Measurements from ENCODE around the gene FANCI.
A peak's percentile ranks its signal among the peaks of the same experiment; 100 is the strongest.

The FANCI gene

DNA sequence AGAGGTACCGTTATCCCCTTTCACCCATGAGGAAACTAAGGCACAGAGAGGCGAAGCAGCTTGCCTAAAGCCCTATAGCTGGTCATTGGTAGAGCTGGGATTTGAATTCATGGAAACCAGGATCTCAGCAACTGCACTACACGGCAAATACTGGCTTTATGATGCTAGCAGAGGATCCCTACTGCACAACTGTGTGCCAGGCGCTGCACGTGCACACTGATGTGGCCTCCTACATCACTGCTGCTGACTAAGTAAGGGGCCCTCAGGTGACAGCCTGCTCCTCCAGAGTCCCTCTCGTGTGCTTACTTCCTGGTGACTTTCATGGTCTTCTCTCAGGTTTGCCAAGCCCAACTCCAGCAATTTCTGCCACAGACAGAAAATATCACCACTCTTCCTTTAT is 94.3 kb downstream of the FANCI start:
- peak overlapping the region; percentile 44; the same call in 1 of the 2 replicates for H2AFZ ChIP-seq (ENCODE audit: low read depth, low read length)
- peaks cover 16% of the 10 kb centered on the region for H3K79me2 ChIP-seq (ENCODE audit: insufficient read depth, low read length)
- ATAC-seq (ENCODE audit: insufficient read depth, low read depth) (no peak), DNase-seq (no peak)
- H3K27ac ChIP-seq (ENCODE audit: low read length), result peak overlapping the region; percentile 97
- H3K4me1 ChIP-seq (ENCODE audit: insufficient read depth, low read length), result peaks cover 47% of the 10 kb centered on the region
- no peaks in the 10 kb centered on the region for H3K27me3 ChIP-seq (ENCODE audit: insufficient read depth, low read length, poor library complexity)
- no peak overlapping the region for H3K4me3 ChIP-seq (ENCODE audit: low read depth in 1 of 2, low read length in 2 of 2)
- no peaks in the 10 kb centered on the region for H3K9me3 ChIP-seq (ENCODE audit: insufficient read depth, low read length, severe bottlenecking)
- TF ChIP-seq, protein P1, sequence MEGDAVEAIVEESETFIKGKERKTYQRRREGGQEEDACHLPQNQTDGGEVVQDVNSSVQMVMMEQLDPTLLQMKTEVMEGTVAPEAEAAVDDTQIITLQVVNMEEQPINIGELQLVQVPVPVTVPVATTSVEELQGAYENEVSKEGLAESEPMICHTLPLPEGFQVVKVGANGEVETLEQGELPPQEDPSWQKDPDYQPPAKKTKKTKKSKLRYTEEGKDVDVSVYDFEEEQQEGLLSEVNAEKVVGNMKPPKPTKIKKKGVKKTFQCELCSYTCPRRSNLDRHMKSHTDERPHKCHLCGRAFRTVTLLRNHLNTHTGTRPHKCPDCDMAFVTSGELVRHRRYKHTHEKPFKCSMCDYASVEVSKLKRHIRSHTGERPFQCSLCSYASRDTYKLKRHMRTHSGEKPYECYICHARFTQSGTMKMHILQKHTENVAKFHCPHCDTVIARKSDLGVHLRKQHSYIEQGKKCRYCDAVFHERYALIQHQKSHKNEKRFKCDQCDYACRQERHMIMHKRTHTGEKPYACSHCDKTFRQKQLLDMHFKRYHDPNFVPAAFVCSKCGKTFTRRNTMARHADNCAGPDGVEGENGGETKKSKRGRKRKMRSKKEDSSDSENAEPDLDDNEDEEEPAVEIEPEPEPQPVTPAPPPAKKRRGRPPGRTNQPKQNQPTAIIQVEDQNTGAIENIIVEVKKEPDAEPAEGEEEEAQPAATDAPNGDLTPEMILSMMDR (IDR thresholded peaks at IDR 0.05; ENCODE audit: borderline replicate concordance, extremely low read depth, low read length, poor library complexity, severe bottlenecking), result no peak
- TF ChIP-seq EZH2 (IDR thresholded peaks at IDR 0.05; ENCODE audit: borderline replicate concordance, low read depth, low read length, severe bottlenecking), result no peak
- H3K36me3 ChIP-seq (ENCODE audit: insufficient read depth, low read length), result peaks cover 12% of the 10 kb centered on the region
- peak overlapping the region; percentile 88; the same call in 1 of the 2 replicates for H3K9ac ChIP-seq (ENCODE audit: low read depth, low read length)
- no peak overlapping the region for H3K4me2 ChIP-seq (ENCODE audit: insufficient read depth, low read length)
- peaks cover 13% of the 10 kb centered on the region for H4K20me1 ChIP-seq (ENCODE audit: insufficient read depth, low read length)

DNA sequence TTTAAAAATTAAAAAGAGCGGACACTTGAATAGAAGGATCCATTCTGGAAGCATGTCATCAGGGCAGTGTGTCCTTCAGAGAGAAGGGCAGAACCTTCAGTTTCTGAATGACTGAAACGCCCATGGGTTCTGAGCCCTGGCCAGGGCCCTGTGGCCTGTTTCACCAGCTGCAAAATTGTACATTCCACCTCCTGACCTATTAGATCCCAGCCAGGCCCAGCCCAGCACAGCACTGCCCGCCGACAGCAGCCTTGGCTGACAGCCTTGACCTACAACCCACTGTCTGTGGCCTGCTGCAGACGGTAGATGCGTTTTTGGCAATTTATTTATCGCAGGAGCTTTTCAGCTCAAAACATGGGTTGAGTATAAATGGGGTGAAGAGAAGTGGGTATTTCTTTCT is 96.8 kb downstream of the FANCI start:
- H3K36me3 ChIP-seq (ENCODE audit: insufficient read depth, low read length), result no peaks in the 10 kb centered on the region
- H3K27me3 ChIP-seq (ENCODE audit: insufficient read depth, low read length, poor library complexity), result no peaks in the 10 kb centered on the region
- no peak overlapping the region for H3K4me2 ChIP-seq (ENCODE audit: insufficient read depth, low read length)
- ATAC-seq (ENCODE audit: insufficient read depth, low read depth) (no peak), DNase-seq (no peak)
- TF ChIP-seq EZH2 (IDR thresholded peaks at IDR 0.05; ENCODE audit: borderline replicate concordance, low read depth, low read length, severe bottlenecking), result no peak
- TF ChIP-seq, protein P1 (IDR thresholded peaks at IDR 0.05; ENCODE audit: borderline replicate concordance, extremely low read depth, low read length, poor library complexity, severe bottlenecking), result no peak
- no peak overlapping the region for H2AFZ ChIP-seq (ENCODE audit: low read depth, low read length)
- peaks cover 31% of the 10 kb centered on the region for H3K4me1 ChIP-seq (ENCODE audit: insufficient read depth, low read length)
- no peaks in the 10 kb centered on the region for H3K79me2 ChIP-seq (ENCODE audit: insufficient read depth, low read length)
- H3K9ac ChIP-seq (ENCODE audit: low read depth, low read length), result no peak overlapping the region
- H4K20me1 ChIP-seq (ENCODE audit: insufficient read depth, low read length), result no peaks in the 10 kb centered on the region
- peak overlapping the region; percentile 50; the same call in 1 of the 2 replicates for H3K27ac ChIP-seq (ENCODE audit: low read length)
- H3K9me3 ChIP-seq (ENCODE audit: insufficient read depth, low read length, severe bottlenecking), result no peaks in the 10 kb centered on the region
- no peak overlapping the region for H3K4me3 ChIP-seq (ENCODE audit: low read depth in 1 of 2, low read length in 2 of 2)

DNA sequence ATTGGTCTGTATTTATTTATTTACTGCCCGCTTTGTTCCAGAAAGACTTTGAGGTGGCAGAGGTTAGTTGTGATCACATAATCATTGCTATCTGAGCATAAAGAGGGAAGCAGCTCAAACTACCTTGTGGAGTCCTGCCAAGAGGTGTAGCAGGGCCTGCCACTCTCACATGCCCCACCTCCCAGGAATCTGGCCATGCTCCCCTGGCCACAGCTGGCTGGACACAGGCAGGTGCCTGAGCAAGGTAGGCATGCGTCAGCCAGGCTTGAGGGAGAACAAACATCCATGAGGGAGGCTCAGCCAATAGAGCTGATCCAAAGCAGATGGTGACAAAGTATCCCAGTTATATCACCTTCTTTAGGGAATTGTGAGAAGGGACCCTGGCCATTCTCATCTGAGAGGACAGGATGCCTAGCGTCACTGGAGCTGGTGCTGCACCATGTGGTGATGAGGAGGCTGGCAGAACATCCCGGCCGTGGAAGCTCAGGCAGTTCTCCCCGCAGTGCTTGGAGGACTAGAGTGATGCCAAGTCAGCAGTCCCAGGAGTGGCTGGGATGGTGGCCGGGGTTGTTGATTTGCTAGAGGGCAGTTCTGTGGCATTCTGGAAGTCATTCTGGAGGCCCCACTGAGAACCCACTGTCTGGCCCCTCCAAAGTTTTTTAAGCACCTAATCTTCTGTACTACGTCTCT is 97.7 kb downstream of the FANCI start:
- no peak for DNase-seq
- ATAC-seq (ENCODE audit: insufficient read depth, low read depth), result no peak
- TF ChIP-seq EZH2 (IDR thresholded peaks at IDR 0.05; ENCODE audit: borderline replicate concordance, low read depth, low read length, severe bottlenecking), result no peak
- TF ChIP-seq, protein P1 (IDR thresholded peaks at IDR 0.05; ENCODE audit: borderline replicate concordance, extremely low read depth, low read length, poor library complexity, severe bottlenecking), result no peak

More for the DNA sequence above, 97.7 kb downstream of the FANCI start:
- H3K79me2 ChIP-seq (ENCODE audit: insufficient read depth, low read length), result no peaks in the 10 kb centered on the region
- no peak overlapping the region for H2AFZ ChIP-seq (ENCODE audit: low read depth, low read length)
- H3K9ac ChIP-seq (ENCODE audit: low read depth, low read length), result no peak overlapping the region
- H3K27me3 ChIP-seq (ENCODE audit: insufficient read depth, low read length, poor library complexity), result no peaks in the 10 kb centered on the region
- H3K36me3 ChIP-seq (ENCODE audit: insufficient read depth, low read length), result no peaks in the 10 kb centered on the region
- no peak overlapping the region for H3K4me2 ChIP-seq (ENCODE audit: insufficient read depth, low read length)
- no peaks in the 10 kb centered on the region for H3K9me3 ChIP-seq (ENCODE audit: insufficient read depth, low read length, severe bottlenecking)
- H3K4me3 ChIP-seq (ENCODE audit: low read depth in 1 of 2, low read length in 2 of 2), result no peak overlapping the region
- peak overlapping the region; percentile 38; the same call in 1 of the 2 replicates for H3K27ac ChIP-seq (ENCODE audit: low read length)
- H3K4me1 ChIP-seq (ENCODE audit: insufficient read depth, low read length), result peaks cover 22% of the 10 kb centered on the region
- H4K20me1 ChIP-seq (ENCODE audit: insufficient read depth, low read length), result no peaks in the 10 kb centered on the region

All from DND-41 (cell line).